D341Med (cell line): ENCODE data around the gene DHX58.
A peak's percentile ranks its signal among the peaks of the same experiment; 100 is the strongest.

Source experiments
- DNase-seq: peaks from one replicate; pipeline ENCODE4 v3.0.0; 2012; ENCODE audit warnings: low spot score

Gene DHX58

DNA sequence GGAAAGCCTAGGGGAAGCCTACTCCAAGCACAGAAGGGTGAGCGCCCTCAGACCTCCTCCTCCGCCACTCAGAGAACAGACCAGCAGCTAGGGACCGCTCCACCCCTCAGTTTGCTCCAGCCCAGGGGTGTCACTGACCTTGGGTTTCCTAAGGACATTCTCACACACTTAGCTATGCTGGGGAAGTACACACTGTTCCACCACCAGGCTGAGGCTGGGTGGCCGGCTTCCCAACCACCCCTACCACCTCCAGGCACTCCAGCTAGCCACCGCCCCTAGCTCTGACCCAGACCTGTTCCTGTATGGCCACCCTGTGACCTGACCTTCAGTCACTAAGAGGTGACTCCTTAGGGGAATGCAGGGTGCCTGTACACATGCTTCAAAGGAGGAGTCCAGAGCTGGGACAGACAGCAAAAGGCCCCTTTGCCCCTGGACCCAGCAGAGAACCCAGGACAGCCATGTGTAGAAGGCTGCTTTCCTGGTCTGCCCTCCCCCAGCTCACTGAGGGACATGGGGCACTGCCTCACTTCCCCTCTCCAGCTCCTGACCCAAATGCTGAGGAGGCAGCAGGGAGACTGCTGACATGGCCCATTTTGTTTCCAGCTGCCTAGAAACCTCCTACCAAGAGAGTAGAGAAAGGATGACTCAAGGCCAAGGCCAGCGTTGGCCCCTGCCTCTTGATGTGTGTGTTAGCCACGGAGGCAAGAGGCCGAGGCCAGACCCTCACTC, 16.8 kb upstream of the DHX58 start:
- DNase-seq = no peak

GRCh38 chr17:42127414-42127813, 14.9 kb upstream of the DHX58 start:
- no peak for DNase-seq

DNA sequence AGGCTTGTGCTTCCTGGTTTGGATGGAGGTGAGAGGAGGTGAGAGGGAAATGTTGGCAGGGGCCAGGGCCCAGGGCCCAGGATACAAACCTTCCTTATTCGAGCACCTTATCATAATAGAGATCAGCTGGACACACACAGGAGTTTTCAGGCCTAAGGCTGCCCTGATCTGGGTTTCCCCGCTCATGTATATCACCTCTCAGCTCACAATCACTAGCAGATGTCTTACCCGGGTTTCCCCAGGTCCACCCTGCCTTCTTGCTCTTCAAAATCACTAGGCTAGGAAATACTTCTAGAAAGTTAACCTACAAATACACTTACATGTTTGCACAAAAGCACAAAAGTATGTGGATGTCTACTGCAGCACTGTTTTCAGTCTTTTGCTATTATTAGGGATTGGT, 14.3 kb upstream of the DHX58 start:
- no peak for DNase-seq

- no peak for DNase-seq
Measured at GRCh38 chr17:42125565-42125964, 13.1 kb upstream of the DHX58 start.

GRCh38 chr17:42124256-42124655, 11.7 kb upstream of the DHX58 start:
- no peak for DNase-seq

- DNase-seq = no peak
Measured at GRCh38 chr17:42122371-42123303, 10.1 kb upstream of the DHX58 start, which contains the start of gene HSPB9. HSPB9 (plus strand) TSS chr17:42122804; CDS start chr17:42122851, 47 bp downstream.

- peak; percentile 99 for DNase-seq
Measured at GRCh38 chr17:42120770-42121769, 8.6 kb upstream of the DHX58 start, which contains the start of gene KAT2A. KAT2A (minus strand) TSS chr17:42121367; CDS start chr17:42121304, 63 bp downstream.

DNA sequence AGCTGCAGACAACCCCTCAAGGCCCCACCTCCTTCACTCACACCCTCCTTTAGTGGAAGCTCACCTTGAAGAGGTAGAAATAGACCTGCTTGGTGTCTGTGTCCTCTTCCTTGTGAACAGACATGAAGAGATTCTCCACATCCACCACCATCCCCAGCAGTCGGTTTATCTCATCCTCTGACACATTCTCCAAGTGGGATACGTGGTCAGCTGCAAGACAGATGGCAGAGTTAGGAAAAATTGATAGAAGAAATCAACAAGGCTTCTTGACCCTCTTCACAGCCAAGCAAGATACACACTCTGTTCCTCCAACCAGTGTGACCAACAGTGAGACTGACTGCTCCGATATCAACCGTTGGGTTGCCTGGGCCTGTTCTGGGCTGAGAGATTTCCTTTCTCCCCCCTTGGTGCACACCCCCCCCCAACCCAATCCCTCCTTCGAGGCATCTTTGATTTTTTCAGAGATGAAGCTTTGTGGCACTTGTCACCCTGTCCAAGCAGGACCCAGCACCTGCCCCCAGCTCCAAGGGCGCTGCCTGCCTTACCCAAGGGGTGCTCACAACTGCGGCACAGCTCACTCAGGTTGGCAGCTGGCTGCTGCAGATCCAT, 7.8 kb upstream of the DHX58 start:
- DNase-seq = no peak

DNA sequence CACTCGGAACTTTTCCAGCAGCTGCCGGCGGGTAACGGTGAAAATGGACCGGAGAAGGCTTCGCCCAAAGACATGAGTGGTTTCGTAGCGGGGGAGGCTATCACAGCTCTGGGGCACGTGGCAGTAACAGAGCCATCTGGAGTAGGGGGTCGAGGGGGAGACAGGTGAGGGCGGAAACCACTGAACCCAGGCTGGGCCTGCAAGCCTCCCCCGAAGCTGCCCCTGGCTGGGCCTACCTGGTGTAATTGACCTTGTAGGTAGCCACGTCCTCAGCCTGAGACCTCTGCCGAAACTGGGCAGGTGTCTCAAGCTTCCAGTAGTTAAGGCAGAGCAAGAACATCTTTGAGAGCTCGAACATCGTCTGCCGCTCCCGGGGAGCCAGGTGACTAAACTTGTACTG, 6.8 kb upstream of the DHX58 start:
- DNase-seq = no peak

DNA sequence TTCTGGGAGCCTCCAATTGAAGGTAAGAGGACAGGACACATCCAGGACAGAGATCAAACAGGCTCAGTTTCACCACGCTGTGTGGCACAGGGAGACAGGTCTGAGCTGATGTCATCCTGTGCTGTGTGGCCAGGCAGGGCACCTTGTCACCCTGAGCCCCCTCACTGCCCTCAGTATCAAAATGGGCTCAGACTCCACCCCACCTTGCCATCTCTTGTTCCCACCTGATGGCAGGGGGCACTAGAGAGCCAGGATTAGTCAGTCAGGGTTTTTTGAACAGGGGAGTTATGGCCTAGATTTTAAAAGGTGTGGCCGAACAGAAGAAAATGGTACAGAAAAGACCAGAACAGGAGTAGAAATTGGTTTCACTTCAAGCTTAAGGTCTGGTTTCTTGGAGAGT, 6.0 kb upstream of the DHX58 start:
- peak; percentile 69 for DNase-seq

GRCh38 chr17:42118126-42118510, 5.6 kb upstream of the DHX58 start:
- DNase-seq = no peak

GRCh38 chr17:42117397-42118125, 5.0 kb upstream of the DHX58 start:
- DNase-seq = no peak

- DNase-seq = peak; percentile 91
Measured at GRCh38 chr17:42116705-42117396, 4.3 kb upstream of the DHX58 start.

DNA sequence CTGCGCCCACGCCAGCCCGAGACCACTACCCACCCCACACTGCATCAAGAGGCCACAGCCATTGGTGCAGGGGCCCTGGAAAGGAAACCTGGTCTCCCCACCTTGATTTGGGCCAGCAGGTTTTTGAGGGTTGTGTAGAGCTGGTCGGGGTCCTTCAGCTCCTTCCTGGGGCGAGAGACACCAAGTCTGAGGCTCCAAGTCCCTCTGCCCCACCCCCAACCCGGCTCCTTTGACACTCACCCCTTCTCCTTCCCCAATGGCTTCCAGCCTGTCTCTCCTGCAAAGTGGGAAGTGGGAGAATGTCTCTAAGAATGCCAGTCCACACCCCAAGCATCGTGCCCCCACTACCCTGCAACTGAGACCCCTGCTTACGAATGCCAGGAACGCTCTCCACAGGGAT, 1.6 kb upstream of the DHX58 start:
- DNase-seq = no peak

DNA sequence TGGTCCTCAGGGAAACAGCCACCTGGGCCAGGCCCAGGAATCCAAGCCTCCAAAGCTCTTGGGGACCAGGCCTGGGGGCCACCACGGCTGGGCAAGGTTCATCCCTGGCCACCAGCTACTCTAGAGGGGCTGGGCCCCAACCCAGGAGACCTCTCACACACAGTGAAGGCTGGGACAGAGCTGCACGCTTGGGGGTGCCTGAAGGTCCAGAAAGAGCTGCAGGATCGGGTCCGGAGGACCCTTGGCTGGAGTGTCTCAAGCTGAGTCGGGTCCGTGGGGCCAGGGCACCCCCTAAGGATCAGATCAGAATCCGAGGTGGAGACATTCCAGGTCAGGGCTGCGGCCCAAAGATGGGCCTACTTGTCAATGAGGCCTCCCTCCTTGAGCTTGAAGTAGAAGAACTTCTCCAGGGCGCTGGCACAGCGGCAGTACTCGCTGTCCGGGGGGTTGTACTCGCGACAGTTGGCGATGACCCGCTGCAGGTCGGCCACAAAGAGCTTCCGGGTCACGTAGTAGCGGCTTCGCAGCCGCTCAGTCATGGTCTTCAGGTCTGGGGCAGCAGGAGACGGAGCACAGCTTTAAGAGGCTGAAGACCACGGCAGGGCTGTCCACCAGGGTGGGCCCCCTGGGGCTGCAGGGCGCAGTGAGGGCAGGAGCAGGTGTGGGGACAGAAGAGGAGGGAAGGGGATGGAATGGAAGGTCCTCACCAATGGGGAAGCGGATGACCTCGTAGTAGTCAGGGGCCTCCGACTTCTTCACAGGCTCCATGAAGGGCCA, 967 bp upstream of the DHX58 start:
- no peak for DNase-seq

DNA sequence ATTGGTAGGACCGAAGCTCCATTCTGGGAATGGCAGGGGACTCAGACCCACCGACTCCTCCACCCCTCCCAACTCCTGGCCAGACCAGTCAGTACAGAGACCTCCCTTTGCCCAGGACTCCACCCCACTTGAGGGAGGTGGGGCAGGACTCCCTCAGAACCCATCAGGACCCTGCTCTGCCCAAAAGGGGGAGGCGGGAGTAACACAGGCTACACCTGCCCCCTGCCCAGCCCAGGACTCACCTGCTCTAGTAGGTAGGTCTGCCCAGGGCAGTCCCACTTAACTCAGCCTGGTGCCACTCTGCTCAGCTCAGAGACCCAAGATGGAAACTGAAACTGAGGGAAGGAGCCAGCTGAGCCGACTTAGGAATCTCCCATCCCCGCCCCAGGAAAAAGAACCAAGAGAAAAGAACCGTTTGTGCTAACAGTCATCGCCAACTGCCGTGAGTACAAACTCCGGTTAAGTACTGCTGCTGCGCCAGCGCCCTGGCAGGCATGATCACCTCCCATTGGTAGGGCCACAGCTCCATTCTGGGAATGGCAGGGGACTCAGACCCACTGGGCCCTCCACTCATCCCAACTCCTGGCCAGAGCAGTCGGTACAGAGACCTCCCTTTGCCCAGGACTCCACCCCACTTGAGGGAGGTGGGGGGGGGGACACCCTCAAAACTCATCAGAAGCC, 503 bp downstream of the DHX58 start:
- DNase-seq = no peak

GRCh38 chr17:42111265-42111636, 1.3 kb downstream of the DHX58 start:
- no peak for DNase-seq
